WERI-Rb-1 (cell line): ENCODE measurements around the gene FBLN7.
"Not testable (repeated sequence)": the region's sequence is repeated elsewhere in the genome, so short reads cannot be mapped to it uniquely, and the experiment has no call there.

Experiments used
- DNase-seq: peaks from one replicate; pipeline ENCODE4 v3.0.0-alpha.2; 2020
- H3K27ac ChIP-seq: fragments of 250-450 bp; sonication (Bioruptor Pico); 2 replicates; pipeline ENCODE4 v1.5.1; 2020; ENCODE audit warnings: mild to moderate bottlenecking, moderate library complexity
- H3K27me3 ChIP-seq: fragments of 250-450 bp; sonication (Bioruptor Pico); 2 replicates; pipeline ENCODE4 v1.5.1; 2021; ENCODE audit warnings: mild to moderate bottlenecking, low read depth, moderate library complexity; ENCODE audit not compliant: insufficient read depth, severe bottlenecking
- H3K36me3 ChIP-seq: fragments of 250-450 bp; sonication (Bioruptor Pico); 2 replicates; pipeline ENCODE4 v1.5.1; 2020; ENCODE audit warnings: mild to moderate bottlenecking, moderate library complexity
- H3K4me3 ChIP-seq: 2 replicates; pipeline ENCODE4 v1.5.1; 2011; ENCODE audit warnings: low read depth, mild to moderate bottlenecking, control low read depth, low read length
- H3K9me3 ChIP-seq: fragments of 250-450 bp; sonication (Bioruptor Pico); 2 replicates; pipeline ENCODE4 v1.5.1; 2021; ENCODE audit warnings: mild to moderate bottlenecking, moderate library complexity; ENCODE audit not compliant: severe bottlenecking
- TF ChIP-seq, protein P1 (sequence below): IDR thresholded peaks from 2 replicates; pipeline ENCODE4 v1.5.1; 2011; ENCODE audit warnings: low read depth, mild to moderate bottlenecking, control low read depth, inconsistent platforms, low read length

The FBLN7 gene

DNA sequence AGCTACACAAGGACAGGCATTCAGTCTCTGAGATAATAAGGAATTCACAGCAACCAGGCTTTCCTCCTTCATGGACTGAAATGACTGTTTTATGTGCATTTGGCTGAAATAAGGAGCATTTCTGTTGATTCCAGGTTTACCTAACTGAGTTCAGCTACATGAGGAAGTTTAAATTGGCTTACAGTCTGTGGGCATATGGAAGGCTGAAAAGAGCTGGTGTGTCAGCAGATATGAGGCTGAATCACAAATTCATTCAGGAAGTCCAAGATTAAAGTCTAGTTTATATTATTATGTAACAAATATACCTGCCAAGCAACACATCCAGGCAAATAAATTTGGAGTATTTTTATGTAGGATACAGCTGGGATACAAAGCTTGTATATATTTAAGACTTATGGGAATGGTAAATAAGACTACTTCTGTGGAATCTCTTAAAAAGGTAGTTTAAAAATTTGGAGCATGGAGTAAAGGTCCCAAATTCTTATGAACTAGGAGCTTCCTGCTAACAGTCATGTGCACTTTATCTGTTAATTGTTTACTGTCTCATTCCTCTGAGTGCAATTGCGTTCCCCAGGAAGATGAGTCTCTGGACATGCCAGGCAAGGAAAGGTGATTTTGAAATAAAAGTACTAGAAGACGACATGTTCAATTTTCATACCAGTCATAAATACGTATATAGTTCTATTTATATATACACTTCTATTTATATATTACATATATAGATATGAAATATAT, 63.7 kb downstream of the FBLN7 start:
- TF ChIP-seq, protein P1, sequence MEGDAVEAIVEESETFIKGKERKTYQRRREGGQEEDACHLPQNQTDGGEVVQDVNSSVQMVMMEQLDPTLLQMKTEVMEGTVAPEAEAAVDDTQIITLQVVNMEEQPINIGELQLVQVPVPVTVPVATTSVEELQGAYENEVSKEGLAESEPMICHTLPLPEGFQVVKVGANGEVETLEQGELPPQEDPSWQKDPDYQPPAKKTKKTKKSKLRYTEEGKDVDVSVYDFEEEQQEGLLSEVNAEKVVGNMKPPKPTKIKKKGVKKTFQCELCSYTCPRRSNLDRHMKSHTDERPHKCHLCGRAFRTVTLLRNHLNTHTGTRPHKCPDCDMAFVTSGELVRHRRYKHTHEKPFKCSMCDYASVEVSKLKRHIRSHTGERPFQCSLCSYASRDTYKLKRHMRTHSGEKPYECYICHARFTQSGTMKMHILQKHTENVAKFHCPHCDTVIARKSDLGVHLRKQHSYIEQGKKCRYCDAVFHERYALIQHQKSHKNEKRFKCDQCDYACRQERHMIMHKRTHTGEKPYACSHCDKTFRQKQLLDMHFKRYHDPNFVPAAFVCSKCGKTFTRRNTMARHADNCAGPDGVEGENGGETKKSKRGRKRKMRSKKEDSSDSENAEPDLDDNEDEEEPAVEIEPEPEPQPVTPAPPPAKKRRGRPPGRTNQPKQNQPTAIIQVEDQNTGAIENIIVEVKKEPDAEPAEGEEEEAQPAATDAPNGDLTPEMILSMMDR, result no peak

DNA sequence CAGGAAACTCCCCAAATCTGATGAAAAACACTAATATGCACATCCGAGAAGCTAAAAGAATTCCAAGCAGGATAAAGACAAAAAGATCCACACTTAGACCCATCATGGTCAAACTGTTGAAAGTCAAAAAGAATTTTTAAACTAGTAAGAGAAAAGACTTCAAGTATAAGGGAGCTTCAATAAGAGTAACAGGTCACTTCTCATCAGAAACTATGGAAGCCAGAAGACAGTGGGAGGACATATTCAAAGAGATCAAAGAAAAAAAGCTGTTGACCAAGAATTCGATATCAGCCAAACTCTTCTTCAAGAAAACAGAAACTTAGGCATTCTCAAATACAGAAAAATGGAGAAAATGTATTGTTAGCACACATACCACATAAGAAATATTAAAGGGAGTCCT, 66.2 kb downstream of the FBLN7 start:
- Histone ChIP-seq H3K36me3 (no peaks in the 10 kb centered on the region), H3K27me3 (no peaks in the 10 kb centered on the region), H3K27ac (no peak overlapping the region), H3K4me3 (no peak overlapping the region), H3K9me3 (no peaks in the 10 kb centered on the region)
- DNase-seq, result no peak
- TF ChIP-seq, protein P1, result no peak

More for the DNA sequence above, 63.7 kb downstream of the FBLN7 start:
- no peak for DNase-seq
- H3K36me3 ChIP-seq, result no peaks in the 10 kb centered on the region
- H3K27me3 ChIP-seq, result no peaks in the 10 kb centered on the region
- no peak overlapping the region for H3K27ac ChIP-seq
- no peaks in the 10 kb centered on the region for H3K9me3 ChIP-seq
- no peak overlapping the region for H3K4me3 ChIP-seq

DNA sequence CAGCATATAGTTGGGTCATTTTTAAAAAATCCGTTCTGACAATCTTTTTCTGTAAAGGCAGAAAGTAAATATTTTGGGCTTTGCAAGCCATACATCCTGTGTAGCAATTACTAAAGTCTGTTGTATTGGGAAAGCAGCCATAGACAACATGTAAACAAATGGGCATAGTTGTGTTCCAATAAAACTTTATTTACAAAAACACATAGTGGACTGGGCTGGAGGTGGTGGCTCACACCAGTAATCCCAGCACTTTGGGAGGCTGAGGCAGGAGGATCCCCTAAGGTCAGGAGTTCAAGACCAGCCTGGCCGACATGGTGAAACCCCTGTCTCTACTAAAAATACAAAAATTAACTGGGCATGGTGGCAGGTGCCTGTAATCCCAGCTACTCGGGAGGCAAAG, 69.7 kb downstream of the FBLN7 start:
- not testable (repeated sequence) for DNase-seq, H3K9me3 ChIP-seq, H3K36me3 ChIP-seq, H3K27ac ChIP-seq, H3K4me3 ChIP-seq, H3K27me3 ChIP-seq

DNA sequence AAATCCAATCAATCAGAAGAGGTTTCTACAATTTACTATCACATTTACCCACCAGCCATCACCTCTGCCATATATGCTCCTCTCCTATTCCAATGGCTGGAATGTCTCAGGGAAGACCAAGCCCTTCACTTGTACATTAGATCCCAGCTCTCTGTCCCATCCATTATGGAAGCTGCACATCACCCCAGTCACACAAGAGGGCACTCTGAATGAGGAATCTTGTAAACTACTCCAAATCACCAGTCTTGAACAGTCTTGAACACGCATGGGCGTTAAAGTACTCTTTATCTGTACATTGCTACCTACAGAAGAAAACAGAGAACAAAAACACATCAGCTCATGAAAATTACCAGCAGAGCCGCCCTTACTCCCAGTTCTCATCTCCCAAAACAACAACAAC, 78.0 kb downstream of the FBLN7 start:
- Histone ChIP-seq H3K27ac (no peak overlapping the region), H3K27me3 (no peaks in the 10 kb centered on the region), H3K4me3 (no peak overlapping the region), H3K36me3 (peaks cover 9% of the 10 kb centered on the region), H3K9me3 (peaks cover 2% of the 10 kb centered on the region)
- TF ChIP-seq, protein P1, result peak; percentile 27; the same call in 1 of the 2 replicates
- no peak for DNase-seq

DNA sequence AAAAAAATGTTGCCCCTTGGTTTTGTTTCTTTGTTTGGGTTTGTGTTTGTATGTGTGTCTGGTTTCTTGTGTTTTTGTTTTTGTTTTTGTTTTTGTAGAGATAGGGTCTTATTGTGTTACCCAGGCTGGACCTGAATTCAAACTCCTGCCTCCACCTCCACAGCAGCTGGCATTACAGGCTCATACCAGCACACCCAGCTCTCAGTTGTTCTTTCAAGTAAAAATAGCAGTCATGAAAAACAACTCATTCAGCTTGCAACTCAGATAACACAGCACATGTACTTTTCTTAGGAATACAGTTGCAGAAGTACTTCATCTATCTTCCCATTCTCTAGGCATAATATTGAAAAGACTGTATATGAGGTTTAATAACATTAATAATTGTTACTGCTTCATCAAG, 79.7 kb downstream of the FBLN7 start:
- no peak for DNase-seq

DNA sequence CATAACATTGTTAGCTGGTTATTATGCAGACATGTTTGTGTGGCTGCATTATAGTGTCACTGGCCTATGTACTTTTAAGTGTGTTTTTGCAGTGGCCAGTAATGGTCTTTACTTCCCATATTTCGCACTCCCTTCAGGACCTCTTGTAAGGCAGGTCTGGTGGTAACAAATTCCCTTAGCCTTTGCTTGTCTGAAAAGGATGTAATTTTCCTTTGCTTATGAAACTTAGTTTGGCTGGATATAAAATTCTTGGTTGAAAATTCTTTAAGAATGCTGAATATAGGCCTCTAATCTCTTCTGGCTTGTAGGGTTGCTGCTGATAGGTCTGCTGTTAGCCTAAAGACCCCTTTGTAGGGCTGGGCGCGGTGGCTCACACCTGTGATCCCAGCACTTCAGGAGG, 82.0 kb downstream of the FBLN7 start:
- H3K9me3 ChIP-seq, result peaks cover 2% of the 10 kb centered on the region
- H3K27ac ChIP-seq, result no peak overlapping the region
- H3K27me3 ChIP-seq, result no peaks in the 10 kb centered on the region
- TF ChIP-seq, protein P1, result no peak
- DNase-seq, result no peak
- H3K4me3 ChIP-seq, result no peak overlapping the region
- peaks cover 6% of the 10 kb centered on the region for H3K36me3 ChIP-seq

More for the DNA sequence above, 79.7 kb downstream of the FBLN7 start:
- TF ChIP-seq, protein P1, result no peak
- Histone ChIP-seq H3K27me3 (no peaks in the 10 kb centered on the region), H3K4me3 (no peak overlapping the region), H3K9me3 (peaks cover 2% of the 10 kb centered on the region), H3K36me3 (peaks cover 6% of the 10 kb centered on the region), H3K27ac (no peak overlapping the region)
